CD14-positive monocyte (primary cell): ENCODE results near the gene NAT8. TPM values are rescaled to one million over a fixed set of nuclear protein-coding genes. Genes with fewer than 3 reads are reported as not detected.
"Not testable (repeated sequence)": the region's sequence is repeated elsewhere in the genome, so short reads cannot be mapped to it uniquely, and the experiment has no call there.

Source experiments
- DNase-seq, 3 donors: peaks; one replicate each; pipeline ENCODE4 v3.0.0-alpha.2; 2011 to 2022
- H2AFZ ChIP-seq: 2 replicates; pipeline ENCODE4 v1.6.0; 2012; ENCODE audit warnings: mild to moderate bottlenecking, low read depth, low read length, inconsistent platforms; ENCODE audit not compliant: insufficient read depth, poor library complexity, severe bottlenecking
- H3K27ac ChIP-seq, 2 donors: 1 replicate in 1 of 2; 2 replicates in 1 of 2; pipeline ENCODE4 v1.5.1; 2012 to 2013; ENCODE audit warnings: low read length in 2 of 2, control low read depth in 1 of 2, inconsistent platforms in 1 of 2, low read depth in 1 of 2, mild to moderate bottlenecking in 1 of 2
- H3K27me3 ChIP-seq, 2 donors: one replicate each; pipeline versions ENCODE4 v1.6.0 to v1.6.1; 2011 to 2013; ENCODE audit warnings: low read length in 2 of 2; ENCODE audit not compliant: control insufficient read depth in 2 of 2, insufficient read depth in 2 of 2
- H3K36me3 ChIP-seq, 2 donors: replicated peaks in 1 of 2; 1 replicate in 1 of 2; 2 replicates in 1 of 2; pipeline versions ENCODE4 v1.5.1 to v1.6.1; 2012 to 2013; ENCODE audit warnings: low read length in 2 of 2, control low read depth in 1 of 2, inconsistent platforms in 1 of 2, mild to moderate bottlenecking in 1 of 2; ENCODE audit not compliant: insufficient read depth in 2 of 2, control insufficient read depth in 1 of 2
- H3K4me1 ChIP-seq, 2 donors: 1 replicate in 1 of 2; 2 replicates in 1 of 2; pipeline versions ENCODE4 v1.5.1 to v1.6.1; 2012 to 2013; ENCODE audit warnings: low read length in 2 of 2, control low read depth in 1 of 2, inconsistent platforms in 1 of 2, mild to moderate bottlenecking in 1 of 2, moderate library complexity in 1 of 2; ENCODE audit not compliant: insufficient read depth in 2 of 2, control insufficient read depth in 1 of 2
- H3K4me2 ChIP-seq: replicated peaks from 2 replicates; pipeline ENCODE3; 2012; ENCODE audit warnings: low read length, moderate library complexity, mild to moderate bottlenecking; ENCODE audit not compliant: poor library complexity, severe bottlenecking; ENCODE audit errors: extremely low read depth
- H3K4me3 ChIP-seq, 3 experiments: fragments of 200-600 bp in 1 of 3; sonication (generic) in 1 of 3; replicated peaks in 1 of 3; 1 replicate in 2 of 3; 2 replicates in 1 of 3; pipeline ENCODE4 v1.5.1; 2011 to 2013; ENCODE audit warnings: low read length in 3 of 3, mild to moderate bottlenecking in 3 of 3, control low read depth in 2 of 3, low read depth in 2 of 3, inconsistent platforms in 1 of 3, moderate library complexity in 1 of 3
- H3K79me2 ChIP-seq: 2 replicates; pipeline ENCODE4 v1.6.0; 2012; ENCODE audit warnings: mild to moderate bottlenecking, control low read depth, inconsistent platforms, low read length, moderate library complexity; ENCODE audit not compliant: insufficient read depth
- H3K9ac ChIP-seq: 2 replicates; pipeline ENCODE4 v1.6.0; 2017; ENCODE audit warnings: low read length, mild to moderate bottlenecking; ENCODE audit not compliant: insufficient read depth, poor library complexity, severe bottlenecking
- H3K9me3 ChIP-seq, 2 donors: replicated peaks in 1 of 2; 1 replicate in 1 of 2; 2 replicates in 1 of 2; pipeline versions ENCODE4 v1.5.1 to v1.6.1; 2012 to 2013; ENCODE audit warnings: low read length in 2 of 2, control low read depth in 1 of 2; ENCODE audit not compliant: control insufficient read depth in 1 of 2, insufficient read depth in 1 of 2
- H4K20me1 ChIP-seq: 2 replicates; pipeline ENCODE4 v1.6.0; 2012; ENCODE audit warnings: mild to moderate bottlenecking, low read length, control low read depth, moderate library complexity; ENCODE audit not compliant: insufficient read depth
- H3K27ac Mint-ChIP-seq, 7 donors: one replicate each; pipeline ENCODE4 v1.8.0; 2020; ENCODE audit warnings: mild to moderate bottlenecking in 7 of 7, mixed read lengths in 7 of 7, moderate library complexity in 6 of 7, inconsistent platforms in 2 of 7
- H3K27me3 Mint-ChIP-seq, 3 donors: one replicate each; pipeline ENCODE4 v1.8.0; 2021 to 2022; ENCODE audit warnings: low read depth in 3 of 3, mild to moderate bottlenecking in 3 of 3, mixed read lengths in 3 of 3, moderate library complexity in 3 of 3, inconsistent platforms in 1 of 3
- H3K36me3 Mint-ChIP-seq, 2 donors: one replicate each; pipeline ENCODE4 v1.8.0; 2020; ENCODE audit warnings: mixed read lengths in 2 of 2, inconsistent platforms in 1 of 2, mild to moderate bottlenecking in 1 of 2
- H3K4me1 Mint-ChIP-seq: one replicate; pipeline ENCODE4 v1.8.0; 2020; ENCODE audit warnings: mild to moderate bottlenecking, mixed read lengths
- H3K4me3 Mint-ChIP-seq, 2 donors: one replicate each; pipeline ENCODE4 v1.8.0; 2020; ENCODE audit warnings: mild to moderate bottlenecking in 2 of 2, mixed read lengths in 2 of 2, moderate library complexity in 1 of 2
- H3K9me3 Mint-ChIP-seq, 7 donors: one replicate each; pipeline ENCODE4 v1.8.0; 2020 to 2022; ENCODE audit warnings: mixed read lengths in 7 of 7, mild to moderate bottlenecking in 6 of 7, moderate library complexity in 6 of 7, inconsistent platforms in 2 of 7
- WGBS: methylation state at CpG from one replicate; pipeline ENCODE4 v1.1.5; 2013; ENCODE audit warnings: missing lambda C conversion rate; ENCODE audit not compliant: insufficient coverage; 5-methylcytosine and 5-hydroxymethylcytosine counted together
- intact Hi-C, 2 donors: fragments of 100-400 bp; cut with micrococcal nuclease; formaldehyde crosslinking; loops; one replicate each; pipeline versions ENCODE4 v1.15.0 to v1.15.1; 2023
- polyA plus RNA-seq, 3 donors: library from polyadenylated mRNA; depleted of rRNA in 1 of 3; unstranded in 2 of 3; stranded (reverse) in 1 of 3; fragments of 300-500 nt in 2 of 3; fragments of >200 nt in 1 of 3; fragmentation: Illumina TruSeq in 2 of 3; gene quantifications; 1 replicate in 2 of 3; 2 replicates in 1 of 3; pipeline ENCODE4 v1.2.3, GENCODE V29; 2012 to 2021
- TF ChIP-seq, protein P1 (sequence below): fragments of 200-600 bp; IDR thresholded peaks from one replicate; pipeline ENCODE4 v1.8.0; 2022; ENCODE audit warnings: antibody characterized with exemption, mild to moderate bottlenecking

NAT8 gene
- polyA plus RNA-seq, 3 donors, result not detected

- intact Hi-C loops, result no loop called here
- TF ChIP-seq, protein P1, sequence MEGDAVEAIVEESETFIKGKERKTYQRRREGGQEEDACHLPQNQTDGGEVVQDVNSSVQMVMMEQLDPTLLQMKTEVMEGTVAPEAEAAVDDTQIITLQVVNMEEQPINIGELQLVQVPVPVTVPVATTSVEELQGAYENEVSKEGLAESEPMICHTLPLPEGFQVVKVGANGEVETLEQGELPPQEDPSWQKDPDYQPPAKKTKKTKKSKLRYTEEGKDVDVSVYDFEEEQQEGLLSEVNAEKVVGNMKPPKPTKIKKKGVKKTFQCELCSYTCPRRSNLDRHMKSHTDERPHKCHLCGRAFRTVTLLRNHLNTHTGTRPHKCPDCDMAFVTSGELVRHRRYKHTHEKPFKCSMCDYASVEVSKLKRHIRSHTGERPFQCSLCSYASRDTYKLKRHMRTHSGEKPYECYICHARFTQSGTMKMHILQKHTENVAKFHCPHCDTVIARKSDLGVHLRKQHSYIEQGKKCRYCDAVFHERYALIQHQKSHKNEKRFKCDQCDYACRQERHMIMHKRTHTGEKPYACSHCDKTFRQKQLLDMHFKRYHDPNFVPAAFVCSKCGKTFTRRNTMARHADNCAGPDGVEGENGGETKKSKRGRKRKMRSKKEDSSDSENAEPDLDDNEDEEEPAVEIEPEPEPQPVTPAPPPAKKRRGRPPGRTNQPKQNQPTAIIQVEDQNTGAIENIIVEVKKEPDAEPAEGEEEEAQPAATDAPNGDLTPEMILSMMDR, result no peak
- Histone ChIP-seq H4K20me1 (no peaks in the 10 kb centered on the region), H3K9ac (no peak overlapping the region), H3K27me3 (no peaks in the 10 kb centered on the region), H3K9me3 (no peaks in the 10 kb centered on the region), H3K27ac (no peak overlapping the region), H3K36me3 (no peaks in the 10 kb centered on the region), H3K4me3 (no peak overlapping the region), H3K4me1 (no peaks in the 10 kb centered on the region), H3K79me2 (no peaks in the 10 kb centered on the region), H2AFZ (no peak overlapping the region), H3K4me2 (no peak overlapping the region)
- no CpG with 5 or more reads among the region's 3 CpGs for WGBS
- no peak for DNase-seq
- Mint-ChIP-seq H3K27me3 (peaks cover 0 to 2% (median 2%) of the 10 kb centered on the region in 3 donors), H3K36me3 (peaks cover 2 to 9% of the 10 kb centered on the region in 2 donors), H3K9me3 (no peaks in the 10 kb centered on the region), H3K27ac (no peak overlapping the region), H3K4me1 (no peaks in the 10 kb centered on the region), H3K4me3 (no peak overlapping the region)
Observed at GRCh38 chr2:73610111-73610510, 32.1 kb downstream of the NAT8 start.

GRCh38 chr2:73604589-73604988, 37.6 kb downstream of the NAT8 start:
- H3K4me1 ChIP-seq, H3K27me3 ChIP-seq, H3K27me3 Mint-ChIP-seq, intact Hi-C loops, H3K4me1 Mint-ChIP-seq, H3K27ac ChIP-seq, H3K27ac Mint-ChIP-seq, DNase-seq, H3K9me3 Mint-ChIP-seq, H4K20me1 ChIP-seq, H3K4me2 ChIP-seq, H3K9ac ChIP-seq, H2AFZ ChIP-seq, H3K4me3 Mint-ChIP-seq, H3K4me3 ChIP-seq, H3K9me3 ChIP-seq, H3K79me2 ChIP-seq: not testable (repeated sequence)
- H3K36me3 Mint-ChIP-seq, result peaks cover 24 to 34% of the 10 kb centered on the region in 2 donors
- H3K36me3 ChIP-seq, result peaks cover 3 to 18% of the 10 kb centered on the region in 2 donors
- 100% methylated on average over 2 of the region's 2 CpGs for WGBS

- H2AFZ ChIP-seq, H3K79me2 ChIP-seq, H3K4me3 ChIP-seq, H3K9ac ChIP-seq, H3K4me1 ChIP-seq, DNase-seq, H3K9me3 Mint-ChIP-seq, H3K4me1 Mint-ChIP-seq, H3K9me3 ChIP-seq, H3K27me3 ChIP-seq, H3K27me3 Mint-ChIP-seq, H3K4me2 ChIP-seq, H3K4me3 Mint-ChIP-seq, H3K27ac Mint-ChIP-seq, intact Hi-C loops, H4K20me1 ChIP-seq, H3K27ac ChIP-seq: not testable (repeated sequence)
- H3K36me3 ChIP-seq, result peaks cover 3 to 18% of the 10 kb centered on the region in 2 donors
- WGBS, result 75% methylated on average over 2 of the region's 4 CpGs
- peaks cover 26 to 28% of the 10 kb centered on the region in 2 donors for H3K36me3 Mint-ChIP-seq
Observed at GRCh38 chr2:73603099-73603588, 39.1 kb downstream of the NAT8 start.
